GM12875 (cell line): Measurements from ENCODE around the gene DNAH11.

ENCODE experiments used
- H3K4me3 ChIP-seq: one replicate; pipeline ENCODE4 v1.5.1; 2011; ENCODE audit warnings: low read depth, low read length, control low read depth
- CTCF ChIP-seq: IDR thresholded peaks from 2 replicates; pipeline ENCODE4 v1.5.1; 2011; ENCODE audit warnings: low read depth, mild to moderate bottlenecking, control low read depth, inconsistent platforms, low read length, moderate library complexity, borderline replicate concordance; ENCODE audit not compliant: insufficient read depth

DNAH11 gene

GRCh38 chr7:21580073-21580521 is 37.3 kb downstream of the DNAH11 start:
- no peak overlapping the region for H3K4me3 ChIP-seq
- no peak for TF ChIP-seq CTCF

- no peak for TF ChIP-seq CTCF
- no peak overlapping the region for H3K4me3 ChIP-seq
Observed at GRCh38 chr7:21585070-21585724, 42.4 kb downstream of the DNAH11 start.

- no peak for TF ChIP-seq CTCF
- H3K4me3 ChIP-seq, result no peak overlapping the region
Observed at GRCh38 chr7:21587139-21587784, 44.4 kb downstream of the DNAH11 start.

- no peak overlapping the region for H3K4me3 ChIP-seq
- TF ChIP-seq CTCF, result no peak
Observed at GRCh38 chr7:21596801-21597200, 54.0 kb downstream of the DNAH11 start.

GRCh38 chr7:21603462-21603861 is 60.6 kb downstream of the DNAH11 start:
- H3K4me3 ChIP-seq, result no peak overlapping the region
- no peak for TF ChIP-seq CTCF

GRCh38 chr7:21603972-21604749 is 61.3 kb downstream of the DNAH11 start:
- H3K4me3 ChIP-seq, result no peak overlapping the region
- TF ChIP-seq CTCF, result no peak
